GM21529 (cell line): ENCODE data around the gene PPP1R1A.

Source experiments
- ATAC-seq: cut with Tn5 transposase; IDR thresholded peaks from one replicate; pipeline ENCODE4 v1.9.1; 2021; ENCODE audit not compliant: unreplicated experiment

Gene PPP1R1A

GRCh38 chr12:54538136-54538700 is 50.2 kb downstream of the PPP1R1A start:
- no peak for ATAC-seq

GRCh38 chr12:54535474-54535873 is 53.0 kb downstream of the PPP1R1A start:
- no peak for ATAC-seq

DNA sequence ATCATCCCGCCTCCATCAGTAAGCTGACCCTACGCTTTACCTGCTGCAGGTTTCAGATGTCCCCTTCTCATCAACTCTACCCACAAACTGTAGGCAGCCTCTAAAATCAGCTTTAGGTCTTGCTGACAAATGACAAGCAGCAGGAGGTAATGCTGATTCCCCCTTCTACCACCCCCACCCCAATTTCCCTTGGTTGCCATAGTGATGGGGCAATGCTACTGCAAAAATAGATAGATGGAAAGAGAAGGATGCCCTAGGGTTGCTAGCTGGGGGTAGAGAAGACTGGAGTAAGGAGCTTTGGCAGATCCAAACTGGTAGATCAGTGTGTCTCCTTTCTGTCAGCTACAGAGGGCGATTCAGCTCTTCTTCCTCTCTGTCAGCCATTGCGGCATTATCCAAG is 58.9 kb downstream of the PPP1R1A start:
- no peak for ATAC-seq
